NCI-H2081 treated with DMSO at 0.1 percent for 48 hours (cell line): ENCODE measurements around the gene SH3TC1.

Experiments
- DNase-seq: peaks from one replicate; lab custom pipeline; 2025; lab: John Stamatoyannopoulos, UW

Gene SH3TC1

GRCh38 chr4:8263397-8263796 lies 64.3 kb downstream of the SH3TC1 start:
- no peak for DNase-seq

DNA sequence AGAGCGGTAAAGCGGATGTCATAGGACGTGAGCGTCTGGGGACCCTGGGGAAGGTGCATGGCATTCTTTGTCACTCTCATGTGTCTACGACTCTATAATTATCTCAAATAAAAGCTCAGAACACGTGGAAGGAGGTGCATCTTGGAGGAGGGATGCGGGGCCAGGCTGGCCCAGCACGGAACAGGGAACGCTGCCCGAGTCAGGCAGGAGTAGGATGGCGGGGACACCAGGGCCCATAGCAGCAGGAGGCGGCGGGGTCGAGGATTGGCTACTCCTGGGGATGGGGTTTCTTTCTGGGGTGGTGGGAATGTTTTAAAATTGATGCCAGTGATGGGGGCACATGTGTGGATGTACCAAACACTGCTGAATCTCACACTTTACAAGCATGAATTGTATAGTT lies 65.0 kb downstream of the SH3TC1 start:
- no peak for DNase-seq

DNA sequence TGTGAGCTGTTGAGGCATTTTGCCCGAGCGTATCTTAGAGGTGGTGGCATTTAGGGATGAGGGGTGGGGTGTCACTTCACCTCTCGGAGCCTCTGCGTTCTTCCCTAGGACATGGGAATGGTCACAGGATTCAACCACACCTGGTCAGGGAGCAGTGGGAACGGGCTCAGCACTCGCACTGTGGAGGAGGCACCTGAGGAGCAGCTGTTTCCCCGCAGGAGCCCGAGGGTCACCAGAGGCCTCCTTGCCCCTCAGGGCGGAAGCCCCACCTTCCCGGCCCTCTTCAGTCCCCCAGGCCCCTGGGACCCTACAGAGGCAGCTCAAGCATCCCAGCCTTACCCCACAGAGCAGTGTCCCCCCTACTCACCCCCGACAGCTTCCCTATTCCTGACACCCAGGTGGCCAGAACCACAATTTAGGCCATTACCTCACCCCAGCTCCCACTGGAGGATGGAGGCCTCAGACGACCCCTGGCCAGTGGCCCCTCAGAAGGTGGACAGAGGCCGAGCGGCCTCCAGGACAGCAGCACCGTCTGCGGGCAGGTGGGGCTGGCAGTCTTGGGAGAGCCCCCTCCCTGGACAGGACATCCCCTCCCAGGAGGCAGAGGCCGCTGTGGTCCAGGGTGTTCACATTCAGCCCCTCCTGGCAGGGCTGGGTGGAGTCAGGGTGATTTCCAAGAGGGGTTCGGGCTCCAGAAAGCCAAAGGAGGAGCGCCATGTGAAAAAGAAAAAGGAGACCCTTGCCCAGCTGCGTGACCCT lies 66.3 kb downstream of the SH3TC1 start:
- DNase-seq, result no peak

GRCh38 chr4:8266088-8266487 lies 67.0 kb downstream of the SH3TC1 start:
- DNase-seq, result no peak

- no peak for DNase-seq
Measured at GRCh38 chr4:8266508-8266907, 67.4 kb downstream of the SH3TC1 start.

- DNase-seq, result no peak
Measured at GRCh38 chr4:8267077-8267476, 68.0 kb downstream of the SH3TC1 start.

- DNase-seq, result no peak
Measured at GRCh38 chr4:8268211-8268610, 69.1 kb downstream of the SH3TC1 start.

- DNase-seq, result no peak
Measured at GRCh38 chr4:8268901-8269534, 69.9 kb downstream of the SH3TC1 start.

GRCh38 chr4:8269535-8270417 lies 70.7 kb downstream of the SH3TC1 start, which contains the start of gene HTRA3:
Gene HTRA3, plus strand, starts transcription at chr4:8269754. Its CDS starts 215 bp downstream, at chr4:8269969.
- DNase-seq, result no peak

DNA sequence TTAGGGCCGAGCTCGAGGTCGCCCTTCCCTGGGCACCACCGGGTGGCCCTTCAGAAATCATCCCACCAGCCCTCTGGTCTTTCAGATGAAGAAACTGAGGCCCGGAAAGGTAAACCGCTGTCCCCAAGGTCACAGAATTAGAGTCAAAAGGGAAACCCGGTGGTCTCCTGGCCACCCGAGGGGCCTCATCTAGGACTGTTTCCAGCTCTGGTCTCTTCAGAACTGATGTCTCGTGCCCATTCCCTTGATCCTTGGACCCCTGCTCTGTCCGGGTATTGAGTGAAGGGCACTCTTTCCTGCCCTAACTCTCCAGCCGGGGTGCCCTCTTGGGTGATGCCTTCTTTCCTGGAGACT lies 71.3 kb downstream of the SH3TC1 start:
- DNase-seq, result no peak

DNA sequence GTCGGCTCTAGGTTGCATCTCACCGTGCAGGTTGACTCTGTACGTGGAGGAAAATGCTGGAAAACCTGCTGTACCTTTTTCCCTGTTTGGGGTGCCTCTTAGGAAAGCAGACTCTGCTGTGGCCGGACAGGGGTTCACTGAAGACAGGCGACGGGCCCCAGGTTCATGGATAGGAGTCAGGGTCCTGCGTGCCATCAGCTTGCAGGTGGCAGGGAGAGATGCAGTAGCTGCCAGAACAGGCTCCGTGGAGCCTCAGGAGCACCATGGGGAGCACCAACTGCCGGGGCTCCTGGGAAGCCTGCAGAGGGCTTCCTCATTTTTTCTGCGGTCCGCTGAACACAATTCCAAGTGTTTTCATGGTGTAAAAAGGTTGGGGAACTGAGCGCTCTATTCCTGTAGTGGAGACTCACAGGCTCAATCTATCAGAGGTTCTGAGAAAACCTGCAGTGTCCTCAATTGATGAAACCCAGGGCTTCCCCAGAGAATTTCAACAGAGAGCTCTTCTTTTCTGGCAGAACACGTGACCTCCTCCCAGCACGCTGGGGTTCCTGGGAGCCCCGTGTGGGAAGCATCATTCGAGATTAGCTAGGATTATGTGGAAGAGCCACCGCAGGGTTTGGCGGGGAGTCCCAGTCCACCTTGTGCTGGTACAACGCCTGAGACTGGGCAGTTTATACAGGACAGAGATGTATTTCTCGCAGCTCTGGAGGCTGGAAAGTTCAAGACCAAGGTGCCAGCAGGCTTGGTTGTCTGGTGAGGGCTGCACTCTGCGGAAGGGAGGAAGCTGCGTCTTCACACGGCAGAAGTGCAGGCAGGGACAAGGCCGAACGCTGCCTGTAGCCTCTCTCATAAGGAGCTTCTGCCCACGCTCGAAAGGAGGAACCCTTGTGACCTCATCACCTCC lies 72.1 kb downstream of the SH3TC1 start:
- DNase-seq, result no peak

DNA sequence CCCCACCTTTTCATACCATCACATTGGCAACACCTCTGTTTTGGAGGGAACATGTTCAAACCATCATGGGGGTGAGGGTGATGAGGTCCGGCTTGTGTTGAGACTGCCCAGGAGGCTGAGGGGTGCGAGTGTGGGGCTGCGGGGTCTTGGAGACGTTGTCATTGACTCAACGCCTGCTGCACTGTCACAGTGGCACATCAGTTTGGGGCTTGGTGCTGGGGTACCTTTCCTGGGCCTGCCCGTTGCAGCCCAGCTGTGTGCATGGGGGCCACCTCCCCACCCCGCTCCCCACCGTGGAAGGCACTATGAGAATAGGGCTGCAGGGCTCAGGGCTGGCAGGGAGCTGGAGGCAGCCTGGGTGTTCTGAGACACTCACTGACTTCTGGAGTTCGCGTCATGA lies 72.7 kb downstream of the SH3TC1 start:
- no peak for DNase-seq

- no peak for DNase-seq
Measured at GRCh38 chr4:8272472-8273428, 73.7 kb downstream of the SH3TC1 start.

- no peak for DNase-seq
Measured at GRCh38 chr4:8273450-8273849, 74.4 kb downstream of the SH3TC1 start.

GRCh38 chr4:8274066-8274652 lies 75.1 kb downstream of the SH3TC1 start:
- DNase-seq, result no peak

DNA sequence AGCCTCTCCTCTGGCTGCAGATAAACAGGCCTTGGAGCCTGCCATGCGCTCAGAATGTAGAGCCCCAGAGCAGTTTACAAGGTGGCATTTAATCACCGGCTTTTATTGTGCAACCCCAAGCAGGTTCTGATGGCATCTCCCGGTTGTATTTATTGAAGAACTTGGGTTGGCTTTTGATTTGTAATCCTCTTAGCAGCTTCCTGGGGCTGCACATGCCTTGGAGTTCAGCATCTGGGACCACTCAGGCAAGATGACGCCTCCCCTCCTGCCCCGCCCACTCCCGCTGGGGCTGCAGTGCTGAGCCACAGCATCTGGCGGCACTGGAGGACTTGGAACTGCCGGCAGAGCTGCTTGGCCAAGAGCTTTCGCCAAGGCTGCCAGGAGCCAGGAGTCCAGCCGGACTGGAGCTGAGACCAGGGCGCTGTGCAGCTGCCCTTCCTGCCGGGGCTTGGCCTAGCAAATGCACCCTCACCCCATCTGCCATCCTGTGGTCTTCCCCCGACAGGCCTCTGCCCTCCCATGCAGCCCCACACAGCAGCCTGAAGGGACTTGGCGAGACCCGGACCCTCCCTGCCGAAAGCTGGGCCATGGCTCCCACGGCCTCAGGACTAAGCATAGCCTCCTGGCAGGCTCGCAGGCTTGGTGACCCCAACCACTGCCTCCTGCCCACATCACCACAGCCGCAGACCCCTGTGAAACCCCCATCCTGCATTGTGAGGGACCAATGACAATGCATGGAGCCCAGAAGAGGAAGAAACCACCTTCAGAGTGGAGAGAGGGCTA lies 75.9 kb downstream of the SH3TC1 start:
- DNase-seq, result no peak

- no peak for DNase-seq
Measured at GRCh38 chr4:8275548-8275910, 76.4 kb downstream of the SH3TC1 start.

- DNase-seq, result no peak
Measured at GRCh38 chr4:8276358-8277240, 77.5 kb downstream of the SH3TC1 start.
